Measurements from ENCODE around the gene RCBTB1.

RCBTB1 gene

DNA sequence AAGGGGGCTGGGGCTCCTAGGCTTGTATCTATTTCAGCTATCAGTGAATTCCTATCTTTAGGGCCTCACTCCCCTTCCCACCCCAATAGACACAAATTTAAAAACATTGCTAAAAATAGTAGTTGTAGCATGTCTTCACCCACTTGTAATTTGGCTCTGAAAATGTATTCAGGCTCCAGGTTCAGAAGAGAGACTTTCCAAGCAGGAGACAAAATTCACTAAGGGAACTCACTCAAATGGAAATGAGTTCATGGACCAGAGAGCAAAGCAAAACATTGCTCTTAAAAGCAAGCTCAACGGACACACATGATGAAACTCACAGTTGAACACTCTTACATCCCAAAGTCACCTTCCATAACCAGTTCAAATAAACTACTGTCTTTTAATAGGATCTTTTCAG, 52.8 kb downstream of the RCBTB1 start:
- no peak for DNase-seq (ENCODE audit: low read depth)
- H3K4me3 ChIP-seq (ENCODE audit: low read depth, low read length): no peak overlapping the region

GRCh38 chr13:49530457-49530856, 54.9 kb downstream of the RCBTB1 start:
- TF ChIP-seq, protein P1, sequence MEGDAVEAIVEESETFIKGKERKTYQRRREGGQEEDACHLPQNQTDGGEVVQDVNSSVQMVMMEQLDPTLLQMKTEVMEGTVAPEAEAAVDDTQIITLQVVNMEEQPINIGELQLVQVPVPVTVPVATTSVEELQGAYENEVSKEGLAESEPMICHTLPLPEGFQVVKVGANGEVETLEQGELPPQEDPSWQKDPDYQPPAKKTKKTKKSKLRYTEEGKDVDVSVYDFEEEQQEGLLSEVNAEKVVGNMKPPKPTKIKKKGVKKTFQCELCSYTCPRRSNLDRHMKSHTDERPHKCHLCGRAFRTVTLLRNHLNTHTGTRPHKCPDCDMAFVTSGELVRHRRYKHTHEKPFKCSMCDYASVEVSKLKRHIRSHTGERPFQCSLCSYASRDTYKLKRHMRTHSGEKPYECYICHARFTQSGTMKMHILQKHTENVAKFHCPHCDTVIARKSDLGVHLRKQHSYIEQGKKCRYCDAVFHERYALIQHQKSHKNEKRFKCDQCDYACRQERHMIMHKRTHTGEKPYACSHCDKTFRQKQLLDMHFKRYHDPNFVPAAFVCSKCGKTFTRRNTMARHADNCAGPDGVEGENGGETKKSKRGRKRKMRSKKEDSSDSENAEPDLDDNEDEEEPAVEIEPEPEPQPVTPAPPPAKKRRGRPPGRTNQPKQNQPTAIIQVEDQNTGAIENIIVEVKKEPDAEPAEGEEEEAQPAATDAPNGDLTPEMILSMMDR (conservative IDR thresholded peaks at IDR 0.05; ENCODE audit: low read depth, low read length): no peak
- no peak overlapping the region for H3K4me3 ChIP-seq (ENCODE audit: low read depth, low read length)
- DNase-seq (ENCODE audit: low read depth): no peak

More for the DNA sequence above, 52.8 kb downstream of the RCBTB1 start:
- TF ChIP-seq, protein P1 (conservative IDR thresholded peaks at IDR 0.05; ENCODE audit: low read depth, low read length): no peak

- TF ChIP-seq, protein P1 (conservative IDR thresholded peaks at IDR 0.05; ENCODE audit: low read depth, low read length): no peak
- no peak overlapping the region for H3K4me3 ChIP-seq (ENCODE audit: low read depth, low read length)
- DNase-seq (ENCODE audit: low read depth): no peak
These were observed 57.2 kb downstream of the RCBTB1 start for GRCh38 chr13:49528161-49528560.

- TF ChIP-seq, protein P1 (conservative IDR thresholded peaks at IDR 0.05; ENCODE audit: low read depth, low read length): no peak
- H3K4me3 ChIP-seq (ENCODE audit: low read depth, low read length): no peak overlapping the region
- no peak for DNase-seq (ENCODE audit: low read depth)
These were observed 58.2 kb downstream of the RCBTB1 start for GRCh38 chr13:49527123-49527522.

- no peak overlapping the region for H3K4me3 ChIP-seq (ENCODE audit: low read depth, low read length)
- TF ChIP-seq, protein P1 (conservative IDR thresholded peaks at IDR 0.05; ENCODE audit: low read depth, low read length): no peak
- DNase-seq (ENCODE audit: low read depth): no peak
These were observed 60.4 kb downstream of the RCBTB1 start for GRCh38 chr13:49524740-49525501.

DNA sequence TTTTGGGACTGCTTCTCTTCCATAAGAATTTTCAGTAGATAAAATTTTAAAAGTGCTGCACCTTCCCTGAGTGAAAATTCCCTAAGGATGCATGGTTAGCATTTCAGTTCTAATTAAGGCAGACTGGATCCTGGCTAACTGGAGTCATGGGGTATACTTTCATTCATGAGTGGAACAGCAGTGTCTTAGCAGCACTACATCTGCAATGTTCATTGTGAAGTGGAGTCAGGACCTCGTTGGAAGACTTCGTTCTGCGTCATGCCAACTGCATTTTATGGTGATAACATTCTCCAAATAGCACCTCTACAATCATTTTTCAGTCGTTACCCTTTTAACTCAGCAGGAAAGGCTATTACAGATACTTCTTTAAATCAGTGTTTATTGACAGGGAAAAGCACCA, 64.1 kb downstream of the RCBTB1 start:
- no peak for DNase-seq (ENCODE audit: low read depth)
- TF ChIP-seq, protein P1 (conservative IDR thresholded peaks at IDR 0.05; ENCODE audit: low read depth, low read length): no peak
- H3K4me3 ChIP-seq (ENCODE audit: low read depth, low read length): no peak overlapping the region

- TF ChIP-seq, protein P1 (conservative IDR thresholded peaks at IDR 0.05; ENCODE audit: low read depth, low read length): peak; percentile 61
- peak; percentile 47 for DNase-seq (ENCODE audit: low read depth)
- no peak overlapping the region for H3K4me3 ChIP-seq (ENCODE audit: low read depth, low read length)
These were observed 67.9 kb downstream of the RCBTB1 start for GRCh38 chr13:49517461-49517860.

All from choroid plexus epithelial cell (primary cell).